Astrocyte (in vitro differentiated cells and primary cell): ENCODE measurements around the gene CASTOR1. TPM values are rescaled to one million over a fixed set of nuclear protein-coding genes. Genes with fewer than 3 reads are reported as not detected.

Experiments
- DNase-seq: peaks from one replicate; pipeline ENCODE4 v3.0.0-alpha.2; 2010; ENCODE audit warnings: low read depth
- FAIRE-seq: peaks from 2 replicates; lab custom pipeline; 2011; peaks lifted over from hg19 to GRCh38; lab: Jason Lieb, UNC
- H2AFZ ChIP-seq: 2 replicates; pipeline ENCODE4 v1.6.0; 2012; ENCODE audit warnings: low read depth, low read length, inconsistent platforms
- H3K27ac ChIP-seq: 2 replicates; pipeline ENCODE4 v1.5.1; 2011; ENCODE audit warnings: low read depth, low read length, inconsistent platforms
- H3K27me3 ChIP-seq: 2 replicates; pipeline ENCODE4 v1.6.0; 2011; ENCODE audit warnings: low read length, inconsistent platforms; ENCODE audit not compliant: insufficient read depth
- H3K36me3 ChIP-seq: 2 replicates; pipeline ENCODE4 v1.5.1; 2011; ENCODE audit warnings: low read length, inconsistent platforms; ENCODE audit not compliant: insufficient read depth
- H3K4me1 ChIP-seq: 2 replicates; pipeline ENCODE4 v1.5.1; 2011; ENCODE audit warnings: low read length, inconsistent platforms; ENCODE audit not compliant: insufficient read depth
- H3K4me2 ChIP-seq: 2 replicates; pipeline ENCODE4 v1.6.0; 2012; ENCODE audit warnings: low read length, inconsistent platforms
- H3K4me3 ChIP-seq: 2 replicates; pipeline ENCODE4 v1.5.1; 2011; ENCODE audit warnings: low read depth, mild to moderate bottlenecking, low read length, inconsistent platforms; ENCODE audit not compliant: insufficient read depth
- H3K79me2 ChIP-seq: 2 replicates; pipeline ENCODE4 v1.6.0; 2012; ENCODE audit warnings: mild to moderate bottlenecking, low read length, inconsistent platforms; ENCODE audit not compliant: insufficient read depth
- H3K9ac ChIP-seq: 2 replicates; pipeline ENCODE4 v1.6.0; 2012; ENCODE audit warnings: mild to moderate bottlenecking, low read length, inconsistent platforms
- H3K9me3 ChIP-seq: 2 replicates; pipeline ENCODE4 v1.5.1; 2012; ENCODE audit warnings: low read depth, mild to moderate bottlenecking, low read length, inconsistent platforms; ENCODE audit not compliant: insufficient read depth
- H4K20me1 ChIP-seq: 2 replicates; pipeline ENCODE4 v1.6.0; 2012; ENCODE audit warnings: low read length, inconsistent platforms; ENCODE audit not compliant: insufficient read depth
- H3K27ac Mint-ChIP-seq: one replicate; pipeline ENCODE4 v1.8.0; 2021; ENCODE audit warnings: mild to moderate bottlenecking, mixed read lengths; ENCODE audit not compliant: unreplicated experiment
- H3K27me3 Mint-ChIP-seq: one replicate; pipeline ENCODE4 v1.8.0; 2021; ENCODE audit warnings: low read depth, mixed read lengths; ENCODE audit not compliant: unreplicated experiment
- H3K36me3 Mint-ChIP-seq: one replicate; pipeline ENCODE4 v1.8.0; 2021; ENCODE audit warnings: low read depth, mixed read lengths; ENCODE audit not compliant: unreplicated experiment
- H3K4me1 Mint-ChIP-seq: one replicate; pipeline ENCODE4 v1.8.0; 2021; ENCODE audit warnings: low read depth, mixed read lengths; ENCODE audit not compliant: unreplicated experiment
- H3K4me3 Mint-ChIP-seq: one replicate; pipeline ENCODE4 v1.8.0; 2021; ENCODE audit warnings: mild to moderate bottlenecking, moderate library complexity, mixed read lengths; ENCODE audit not compliant: unreplicated experiment
- H3K9me3 Mint-ChIP-seq: one replicate; pipeline ENCODE4 v1.8.0; 2021; ENCODE audit warnings: mild to moderate bottlenecking, mixed read lengths; ENCODE audit not compliant: unreplicated experiment
- EZH2 ChIP-seq: IDR thresholded peaks from 2 replicates; pipeline ENCODE4 v1.6.1; 2012; ENCODE audit warnings: mild to moderate bottlenecking, low read length, inconsistent platforms; ENCODE audit not compliant: insufficient read depth
- total RNA-seq: library from RNA; stranded (reverse); gene quantifications from 2 replicates; pipeline ENCODE4 v1.2.1, GENCODE V29; 2021
- TF ChIP-seq, protein P1 (sequence below): IDR thresholded peaks from 2 replicates; pipeline ENCODE4 v1.5.1; 2011; ENCODE audit warnings: low read depth, mild to moderate bottlenecking, inconsistent platforms, low read length, moderate library complexity; ENCODE audit not compliant: insufficient read depth

CASTOR1 gene
- total RNA-seq, 1 donor from 2014 or later, result 15.2 TPM

- H3K9me3 Mint-ChIP-seq, result peaks cover 2% of the 10 kb centered on the region
- peaks cover 16% of the 10 kb centered on the region for H4K20me1 ChIP-seq
- H3K4me1 ChIP-seq, result peaks cover 84% of the 10 kb centered on the region
- peak overlapping the region; percentile 86 for H3K4me3 ChIP-seq
- peaks cover 56% of the 10 kb centered on the region for H3K4me1 Mint-ChIP-seq
- H3K36me3 Mint-ChIP-seq, result peaks cover 14% of the 10 kb centered on the region
- FAIRE-seq, result no peak
- peak overlapping the region; percentile 100 for H3K9ac ChIP-seq
- H3K27me3 ChIP-seq, result no peaks in the 10 kb centered on the region
- H3K4me3 Mint-ChIP-seq, result peak overlapping the region; percentile 84
- H3K27ac Mint-ChIP-seq, result peak overlapping the region; percentile 63
- no peaks in the 10 kb centered on the region for H3K27me3 Mint-ChIP-seq
- peaks cover 58% of the 10 kb centered on the region for H3K79me2 ChIP-seq
- H3K4me2 ChIP-seq, result peak overlapping the region; percentile 100
- TF ChIP-seq, protein P1, sequence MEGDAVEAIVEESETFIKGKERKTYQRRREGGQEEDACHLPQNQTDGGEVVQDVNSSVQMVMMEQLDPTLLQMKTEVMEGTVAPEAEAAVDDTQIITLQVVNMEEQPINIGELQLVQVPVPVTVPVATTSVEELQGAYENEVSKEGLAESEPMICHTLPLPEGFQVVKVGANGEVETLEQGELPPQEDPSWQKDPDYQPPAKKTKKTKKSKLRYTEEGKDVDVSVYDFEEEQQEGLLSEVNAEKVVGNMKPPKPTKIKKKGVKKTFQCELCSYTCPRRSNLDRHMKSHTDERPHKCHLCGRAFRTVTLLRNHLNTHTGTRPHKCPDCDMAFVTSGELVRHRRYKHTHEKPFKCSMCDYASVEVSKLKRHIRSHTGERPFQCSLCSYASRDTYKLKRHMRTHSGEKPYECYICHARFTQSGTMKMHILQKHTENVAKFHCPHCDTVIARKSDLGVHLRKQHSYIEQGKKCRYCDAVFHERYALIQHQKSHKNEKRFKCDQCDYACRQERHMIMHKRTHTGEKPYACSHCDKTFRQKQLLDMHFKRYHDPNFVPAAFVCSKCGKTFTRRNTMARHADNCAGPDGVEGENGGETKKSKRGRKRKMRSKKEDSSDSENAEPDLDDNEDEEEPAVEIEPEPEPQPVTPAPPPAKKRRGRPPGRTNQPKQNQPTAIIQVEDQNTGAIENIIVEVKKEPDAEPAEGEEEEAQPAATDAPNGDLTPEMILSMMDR, result no peak
- no peak for TF ChIP-seq EZH2
- no peak overlapping the region for H2AFZ ChIP-seq
- peaks cover 17% of the 10 kb centered on the region for H3K36me3 ChIP-seq
- H3K27ac ChIP-seq, result peak overlapping the region; percentile 92
- H3K9me3 ChIP-seq, result no peaks in the 10 kb centered on the region
- no peak for DNase-seq
Observed at GRCh38 chr22:30247561-30247960, 41.7 kb downstream of the CASTOR1 start.

- H2AFZ ChIP-seq, result no peak overlapping the region
- Mint-ChIP-seq H3K4me1 (peaks cover 52% of the 10 kb centered on the region), H3K27me3 (no peaks in the 10 kb centered on the region), H3K36me3 (peaks cover 17% of the 10 kb centered on the region), H3K4me3 (peak overlapping the region; percentile 84), H3K9me3 (peaks cover 2% of the 10 kb centered on the region), H3K27ac (peak overlapping the region; percentile 26)
- no peaks in the 10 kb centered on the region for H3K9me3 ChIP-seq
- H3K27me3 ChIP-seq, result no peaks in the 10 kb centered on the region
- peak overlapping the region; percentile 92 for H3K27ac ChIP-seq
- peaks cover 84% of the 10 kb centered on the region for H3K4me1 ChIP-seq
- TF ChIP-seq EZH2, result no peak
- TF ChIP-seq, protein P1, result no peak
- H3K79me2 ChIP-seq, result peaks cover 65% of the 10 kb centered on the region
- H3K9ac ChIP-seq, result peak overlapping the region; percentile 100
- DNase-seq, result peak; percentile 75
- peaks cover 20% of the 10 kb centered on the region for H3K36me3 ChIP-seq
- peaks cover 17% of the 10 kb centered on the region for H4K20me1 ChIP-seq
- peak overlapping the region; percentile 100 for H3K4me2 ChIP-seq
- no peak for FAIRE-seq
- H3K4me3 ChIP-seq, result peak overlapping the region; percentile 86
Observed at GRCh38 chr22:30246814-30247376, 42.4 kb downstream of the CASTOR1 start.
